GM13977 (cell line): ENCODE data around the gene POLR2A.

ENCODE experiments used
- DNase-seq: peaks from one replicate; pipeline ENCODE4 v3.0.0; 2012; ENCODE audit warnings: low spot score
- CTCF ChIP-seq: IDR thresholded peaks from 2 replicates; pipeline ENCODE4 v1.5.1; 2012; ENCODE audit warnings: mild to moderate bottlenecking, control low read depth; ENCODE audit not compliant: insufficient read depth; ENCODE audit errors: extremely low read depth, missing control alignments
- in situ Hi-C: fragments of 300-500 bp; cut with MboI; formaldehyde crosslinking; loops from one replicate; pipeline ENCODE4 v1.12.0; 2022; ENCODE audit warnings: low sequenced_read_pairs, low pct_unique_long_range_greater_than_20kb, mixed read lengths, inconsistent platforms; ENCODE audit not compliant: unreplicated experiment

POLR2A gene

GRCh38 chr17:7491583-7491982 is 7.4 kb downstream of the POLR2A start:
- no peak for DNase-seq
- TF ChIP-seq CTCF: no peak
- in situ Hi-C loops: no loop called here

GRCh38 chr17:7493941-7494340 is 9.8 kb downstream of the POLR2A start:
- TF ChIP-seq CTCF: no peak
- no peak for DNase-seq
- in situ Hi-C loops: no loop called here

- in situ Hi-C loops: no loop called here
- no peak for DNase-seq
- TF ChIP-seq CTCF: no peak
Observed at GRCh38 chr17:7495906-7496434, 11.8 kb downstream of the POLR2A start.

- TF ChIP-seq CTCF: no peak
- DNase-seq: no peak
- in situ Hi-C loops: no loop called here
Observed at GRCh38 chr17:7496470-7497183, 12.5 kb downstream of the POLR2A start.

GRCh38 chr17:7497228-7497627 is 13.1 kb downstream of the POLR2A start:
- TF ChIP-seq CTCF: no peak
- in situ Hi-C loops: no loop called here
- no peak for DNase-seq

- TF ChIP-seq CTCF: no peak
- no peak for DNase-seq
- in situ Hi-C loops: no loop called here
Observed at GRCh38 chr17:7497636-7498035, 13.5 kb downstream of the POLR2A start.

GRCh38 chr17:7499161-7499560 is 15.0 kb downstream of the POLR2A start:
- in situ Hi-C loops: no loop called here
- no peak for DNase-seq
- TF ChIP-seq CTCF: no peak
